ENCODE measurements around the gene GAB2. TPM values are rescaled to one million over a fixed set of nuclear protein-coding genes. Genes with fewer than 3 reads are reported as not detected.
"Not testable (repeated sequence)": the region's sequence is repeated elsewhere in the genome, so short reads cannot be mapped to it uniquely, and the experiment has no call there.

GAB2 gene
- polyA plus RNA-seq, 2 donors, result 6.2 to 6.6 TPM

DNA sequence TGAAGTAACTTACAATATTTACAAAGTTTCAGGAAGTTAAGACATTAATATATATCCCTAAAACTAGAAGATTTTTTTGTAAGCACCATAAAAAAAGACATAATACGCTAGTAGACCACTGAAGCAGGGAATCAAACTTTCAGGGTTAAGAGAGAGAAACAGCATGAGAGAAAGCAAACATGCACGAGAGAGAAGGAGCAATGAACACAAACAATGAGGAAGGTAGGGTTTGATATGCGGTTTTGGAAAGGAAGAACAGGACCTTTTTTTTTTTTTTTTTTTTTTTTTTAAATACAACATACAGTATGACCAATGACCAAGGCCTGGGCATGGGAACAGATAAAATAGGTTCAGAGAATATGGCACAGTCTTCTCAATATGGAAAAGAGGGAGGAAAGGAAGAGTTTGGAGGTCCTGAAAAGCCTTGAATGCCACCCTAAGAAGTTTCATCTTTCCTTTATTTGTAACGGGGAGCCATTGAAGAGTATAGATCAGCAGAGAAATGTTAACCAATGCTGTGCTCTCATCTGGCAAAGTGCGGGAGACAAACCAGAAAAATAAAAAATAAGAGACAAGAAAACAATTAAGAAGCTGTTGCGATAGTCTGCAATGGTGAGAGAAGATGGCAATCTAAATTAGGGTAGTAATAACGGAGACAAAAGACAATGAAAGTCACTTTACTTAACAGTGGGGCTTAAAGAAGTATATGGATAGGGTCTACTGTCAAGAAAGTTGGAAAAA is 127.9 kb downstream of the GAB2 start:
- whole genome bisulfite sequencing, 2 donors, result 86 to 89% methylated on average over 7 of the region's 7 CpGs
- no peaks in the 10 kb centered on the region for H3K27me3 ChIP-seq (ENCODE audit: control insufficient read depth in 1 of 2, insufficient read depth in 2 of 2, low read length in 2 of 2)

DNA sequence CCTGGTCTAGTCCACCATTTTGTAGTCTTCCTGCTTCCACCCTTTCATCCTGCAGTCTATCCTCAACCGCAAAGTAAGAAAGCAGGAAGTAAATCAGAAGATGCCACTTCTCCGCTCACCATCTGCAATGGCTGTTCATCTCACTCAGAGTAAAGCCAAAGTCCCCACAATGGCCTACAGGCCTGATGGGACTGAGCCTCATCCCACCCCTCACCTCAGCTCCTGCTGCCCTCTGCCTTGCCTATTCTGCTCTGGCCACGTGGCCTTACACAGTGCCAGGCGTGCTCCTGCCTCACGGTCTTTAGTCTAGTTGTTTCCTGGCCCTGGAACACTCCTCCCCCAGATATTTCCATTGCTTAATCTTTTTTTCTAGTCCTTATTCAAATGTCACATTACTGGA is 133.4 kb downstream of the GAB2 start:
- 88 to 94% methylated on average over 5 of the region's 5 CpGs for WGBS, 2 donors

More for the DNA sequence above, 127.9 kb downstream of the GAB2 start:
- Histone ChIP-seq H3K4me1 (ENCODE audit: control insufficient read depth in 2 of 2, insufficient read depth in 2 of 2, low read length in 1 of 2) (no peaks in the 10 kb centered on the region), H3K27ac (ENCODE audit: low read depth in 2 of 2, low read length in 1 of 2) (no peak overlapping the region), H3K36me3 (ENCODE audit: control insufficient read depth in 2 of 2, insufficient read depth in 2 of 2, low read length in 1 of 2) (no peaks in the 10 kb centered on the region), H3K9me3 (ENCODE audit: control insufficient read depth in 2 of 2, insufficient read depth in 1 of 2, low read depth in 1 of 2, low read length in 1 of 2) (no peaks in the 10 kb centered on the region), H3K4me3 (ENCODE audit: low read depth in 1 of 2, low read length in 2 of 2) (no peak overlapping the region)

DNA sequence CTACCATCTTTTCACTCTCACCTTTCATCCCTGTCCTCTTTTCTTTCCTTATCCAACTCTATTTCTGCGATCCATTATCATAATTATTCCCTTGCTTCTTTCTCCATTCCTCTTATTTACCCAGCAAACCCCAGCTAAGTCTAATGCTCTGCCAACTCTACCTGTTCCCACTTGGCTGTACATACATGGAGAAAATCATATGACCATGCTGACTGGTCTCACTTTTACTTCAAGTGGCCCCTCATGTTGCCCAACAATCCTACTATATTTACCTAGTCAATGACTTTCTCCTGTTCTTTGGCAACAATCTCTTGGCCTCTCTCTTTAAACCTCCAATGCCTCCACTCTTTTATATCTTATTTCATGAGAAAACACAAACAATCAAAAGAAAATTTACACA is 134.8 kb downstream of the GAB2 start:
- Histone ChIP-seq H3K9me3 (ENCODE audit: control insufficient read depth in 2 of 2, insufficient read depth in 1 of 2, low read depth in 1 of 2, low read length in 1 of 2) (no peaks in the 10 kb centered on the region), H3K27ac (ENCODE audit: low read depth in 2 of 2, low read length in 1 of 2) (no peak overlapping the region), H3K4me1 (ENCODE audit: control insufficient read depth in 2 of 2, insufficient read depth in 2 of 2, low read length in 1 of 2) (no peaks in the 10 kb centered on the region), H3K4me3 (ENCODE audit: low read depth in 1 of 2, low read length in 2 of 2) (no peak overlapping the region), H3K27me3 (ENCODE audit: control insufficient read depth in 1 of 2, insufficient read depth in 2 of 2, low read length in 2 of 2) (no peaks in the 10 kb centered on the region), H3K36me3 (ENCODE audit: control insufficient read depth in 2 of 2, insufficient read depth in 2 of 2, low read length in 1 of 2) (peaks cover 0 to 5% of the 10 kb centered on the region in 2 donors)
- 94% methylated on average over 1 of the region's 1 CpG for WGBS, 2 donors

More for the DNA sequence above, 133.4 kb downstream of the GAB2 start:
- Histone ChIP-seq H3K27ac (ENCODE audit: low read depth in 2 of 2, low read length in 1 of 2) (no peak overlapping the region), H3K9me3 (ENCODE audit: control insufficient read depth in 2 of 2, insufficient read depth in 1 of 2, low read depth in 1 of 2, low read length in 1 of 2) (no peaks in the 10 kb centered on the region), H3K27me3 (ENCODE audit: control insufficient read depth in 1 of 2, insufficient read depth in 2 of 2, low read length in 2 of 2) (no peaks in the 10 kb centered on the region), H3K4me3 (ENCODE audit: low read depth in 1 of 2, low read length in 2 of 2) (no peak overlapping the region), H3K36me3 (ENCODE audit: control insufficient read depth in 2 of 2, insufficient read depth in 2 of 2, low read length in 1 of 2) (peaks cover 0 to 5% of the 10 kb centered on the region in 2 donors), H3K4me1 (ENCODE audit: control insufficient read depth in 2 of 2, insufficient read depth in 2 of 2, low read length in 1 of 2) (no peaks in the 10 kb centered on the region)

DNA sequence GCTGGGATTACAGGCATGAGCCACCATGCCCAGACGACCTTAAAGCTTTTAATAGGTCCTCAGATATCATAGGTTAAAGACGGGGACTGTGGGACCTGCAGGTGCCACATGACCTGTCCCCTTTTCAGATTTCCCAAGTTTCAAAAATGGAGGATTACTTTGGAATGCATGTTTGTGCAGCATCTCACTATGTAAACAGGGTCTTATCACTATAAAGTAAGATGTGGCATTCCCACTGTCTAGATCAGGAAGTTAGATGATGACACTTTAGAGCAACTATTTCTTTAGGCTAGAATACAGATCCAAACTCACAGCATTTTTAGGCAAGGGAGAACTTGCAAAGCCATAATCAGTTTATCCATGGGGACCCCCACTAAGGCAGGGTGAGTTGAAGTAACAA is 136.1 kb downstream of the GAB2 start:
- H3K9me3 ChIP-seq (ENCODE audit: control insufficient read depth in 2 of 2, insufficient read depth in 1 of 2, low read depth in 1 of 2, low read length in 1 of 2), result no peaks in the 10 kb centered on the region
- no peaks in the 10 kb centered on the region for H3K4me1 ChIP-seq (ENCODE audit: control insufficient read depth in 2 of 2, insufficient read depth in 2 of 2, low read length in 1 of 2)
- H3K27me3 ChIP-seq (ENCODE audit: control insufficient read depth in 1 of 2, insufficient read depth in 2 of 2, low read length in 2 of 2), result no peaks in the 10 kb centered on the region
- 85 to 86% methylated on average over 2 of the region's 2 CpGs for WGBS, 2 donors
- H3K27ac ChIP-seq (ENCODE audit: low read depth in 2 of 2, low read length in 1 of 2), result no peak overlapping the region
- H3K4me3 ChIP-seq (ENCODE audit: low read depth in 1 of 2, low read length in 2 of 2), result no peak overlapping the region
- H3K36me3 ChIP-seq (ENCODE audit: control insufficient read depth in 2 of 2, insufficient read depth in 2 of 2, low read length in 1 of 2), result peaks cover 0 to 5% of the 10 kb centered on the region in 2 donors

DNA sequence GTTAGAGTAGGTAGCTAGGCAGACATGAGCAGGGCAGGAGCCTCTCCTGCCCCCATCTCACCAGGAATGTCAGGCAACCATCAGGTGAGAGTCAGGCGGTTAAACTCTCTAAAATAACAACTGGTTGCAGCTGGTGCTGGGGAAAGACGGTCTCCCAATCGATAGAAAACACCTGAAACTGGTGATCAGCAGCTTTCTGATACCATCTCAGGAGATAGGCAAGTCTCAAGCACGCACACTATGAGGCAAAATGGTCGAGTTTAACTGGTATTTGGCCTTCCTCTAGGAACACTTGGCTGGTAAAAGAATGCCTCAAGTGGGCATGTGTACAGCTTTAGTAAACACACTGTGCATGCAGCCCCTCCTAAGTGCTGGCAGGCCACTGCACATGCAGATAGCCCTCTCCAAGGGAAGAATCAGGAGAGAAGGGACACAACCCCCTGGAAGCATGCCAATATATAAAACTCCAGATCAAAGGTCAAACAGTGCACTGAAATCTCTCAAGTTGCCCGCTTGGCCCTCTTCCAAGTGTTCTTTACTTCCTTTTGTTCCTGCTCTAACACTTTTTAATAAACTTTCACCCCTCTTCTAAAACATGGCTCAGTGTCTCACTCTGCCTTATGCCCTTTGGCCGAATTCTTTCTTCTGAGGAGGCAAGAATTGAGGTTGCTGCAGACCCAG is 140.2 kb downstream of the GAB2 start:
- Histone ChIP-seq H3K4me1 (ENCODE audit: control insufficient read depth in 2 of 2, insufficient read depth in 2 of 2, low read length in 1 of 2) (no peaks in the 10 kb centered on the region), H3K27ac (ENCODE audit: low read depth in 2 of 2, low read length in 1 of 2) (no peak overlapping the region), H3K9me3 (ENCODE audit: control insufficient read depth in 2 of 2, insufficient read depth in 1 of 2, low read depth in 1 of 2, low read length in 1 of 2) (peaks cover 3 to 6% of the 10 kb centered on the region in 2 donors), H3K4me3 (ENCODE audit: low read depth in 1 of 2, low read length in 2 of 2) (no peak overlapping the region), H3K27me3 (ENCODE audit: control insufficient read depth in 1 of 2, insufficient read depth in 2 of 2, low read length in 2 of 2) (no peaks in the 10 kb centered on the region), H3K36me3 (ENCODE audit: control insufficient read depth in 2 of 2, insufficient read depth in 2 of 2, low read length in 1 of 2) (peaks cover 4 to 5% of the 10 kb centered on the region in 2 donors)
- WGBS, 2 donors, result 64 to 74% methylated on average over 7 of the region's 7 CpGs

DNA sequence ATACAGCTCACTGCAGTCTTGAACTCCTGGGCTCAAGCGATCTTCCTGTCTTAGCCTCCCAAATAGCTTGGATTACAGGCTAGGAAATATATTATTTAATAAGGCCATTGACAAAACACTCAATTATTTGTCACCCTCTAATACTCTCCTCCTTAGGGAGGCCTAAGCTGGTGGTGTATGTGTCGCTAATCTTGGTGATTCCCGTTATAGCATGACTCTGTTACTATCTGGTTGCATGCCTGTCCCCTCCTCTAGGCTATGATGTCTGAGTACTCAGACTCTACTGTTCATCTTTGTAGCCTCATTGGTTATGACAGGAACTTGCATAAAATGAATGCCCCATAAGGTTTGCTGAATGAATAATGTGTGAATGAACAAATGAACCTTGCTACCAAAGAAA is 141.3 kb downstream of the GAB2 start:
- Histone ChIP-seq H3K9me3 (ENCODE audit: control insufficient read depth in 2 of 2, insufficient read depth in 1 of 2, low read depth in 1 of 2, low read length in 1 of 2) (peaks cover 3 to 6% of the 10 kb centered on the region in 2 donors), H3K4me1 (ENCODE audit: control insufficient read depth in 2 of 2, insufficient read depth in 2 of 2, low read length in 1 of 2) (no peaks in the 10 kb centered on the region), H3K4me3 (ENCODE audit: low read depth in 1 of 2, low read length in 2 of 2) (no peak overlapping the region), H3K36me3 (ENCODE audit: control insufficient read depth in 2 of 2, insufficient read depth in 2 of 2, low read length in 1 of 2) (peaks cover 4 to 5% of the 10 kb centered on the region in 2 donors), H3K27ac (ENCODE audit: low read depth in 2 of 2, low read length in 1 of 2) (no peak overlapping the region), H3K27me3 (ENCODE audit: control insufficient read depth in 1 of 2, insufficient read depth in 2 of 2, low read length in 2 of 2) (no peaks in the 10 kb centered on the region)
- 97% methylated on average over 3 of the region's 3 CpGs for WGBS, 2 donors

DNA sequence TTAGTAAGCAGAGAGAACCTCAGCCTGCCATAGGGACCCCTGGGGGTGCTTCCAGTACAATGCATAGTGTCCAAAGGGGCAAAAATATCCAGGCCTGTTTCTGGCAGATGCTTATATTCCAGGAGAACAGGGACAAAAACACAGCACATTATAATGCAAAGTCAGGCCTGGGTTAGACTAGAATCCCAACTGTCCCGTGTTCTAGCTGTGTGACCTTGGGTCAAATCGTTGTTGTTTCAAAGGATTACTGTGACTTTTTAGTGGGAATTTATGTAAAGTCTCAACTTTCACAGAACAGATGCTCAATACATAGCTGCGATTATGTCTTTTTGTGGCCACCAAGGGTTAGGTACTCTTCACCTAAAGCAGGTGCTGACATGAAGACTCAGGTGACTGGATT is 142.9 kb downstream of the GAB2 start:
- WGBS, 2 donors, result 78 to 81% methylated on average over 3 of the region's 3 CpGs
- Histone ChIP-seq H3K27me3 (ENCODE audit: control insufficient read depth in 1 of 2, insufficient read depth in 2 of 2, low read length in 2 of 2) (no peaks in the 10 kb centered on the region), H3K9me3 (ENCODE audit: control insufficient read depth in 2 of 2, insufficient read depth in 1 of 2, low read depth in 1 of 2, low read length in 1 of 2) (peaks cover 3 to 6% of the 10 kb centered on the region in 2 donors), H3K36me3 (ENCODE audit: control insufficient read depth in 2 of 2, insufficient read depth in 2 of 2, low read length in 1 of 2) (peaks cover 0 to 4% of the 10 kb centered on the region in 2 donors), H3K4me3 (ENCODE audit: low read depth in 1 of 2, low read length in 2 of 2) (no peak overlapping the region), H3K4me1 (ENCODE audit: control insufficient read depth in 2 of 2, insufficient read depth in 2 of 2, low read length in 1 of 2) (no peaks in the 10 kb centered on the region), H3K27ac (ENCODE audit: low read depth in 2 of 2, low read length in 1 of 2) (no peak overlapping the region)

DNA sequence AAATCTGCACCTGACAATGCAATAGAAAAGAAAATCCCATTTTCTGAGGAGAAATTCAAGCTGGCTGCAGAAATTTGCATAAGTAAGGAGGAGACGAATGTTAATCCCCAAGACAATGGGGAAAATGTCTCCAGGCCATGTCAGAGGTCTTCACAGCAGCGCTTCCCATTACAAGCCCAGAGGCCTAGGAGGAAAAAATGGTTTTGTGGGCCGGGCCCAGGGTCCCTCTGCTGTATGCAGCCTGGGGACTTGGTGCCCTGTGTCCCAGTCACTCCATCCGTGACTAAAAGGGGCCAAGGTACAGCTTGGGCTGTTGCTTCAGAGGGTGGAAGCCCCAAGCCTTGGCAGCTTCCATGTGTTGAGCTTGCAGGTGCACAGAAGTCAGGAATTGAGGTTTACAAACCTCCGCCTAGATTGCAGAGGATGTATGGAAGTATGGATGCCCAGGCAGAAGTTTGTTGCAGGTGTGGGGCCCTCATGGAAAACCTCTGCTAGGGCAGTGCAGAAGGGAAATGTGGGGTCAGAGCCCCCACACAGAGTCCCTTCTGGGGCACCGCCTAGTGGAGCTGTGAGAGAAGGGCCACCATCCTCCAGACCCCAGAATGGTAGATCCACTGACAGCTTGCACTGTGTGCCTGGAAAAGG is 144.9 kb downstream of the GAB2 start:
- not testable (repeated sequence) for H3K9me3 ChIP-seq (ENCODE audit: control insufficient read depth in 2 of 2, insufficient read depth in 1 of 2, low read depth in 1 of 2, low read length in 1 of 2)
- WGBS, 2 donors, result 91 to 96% methylated on average over 6 of the region's 6 CpGs

DNA sequence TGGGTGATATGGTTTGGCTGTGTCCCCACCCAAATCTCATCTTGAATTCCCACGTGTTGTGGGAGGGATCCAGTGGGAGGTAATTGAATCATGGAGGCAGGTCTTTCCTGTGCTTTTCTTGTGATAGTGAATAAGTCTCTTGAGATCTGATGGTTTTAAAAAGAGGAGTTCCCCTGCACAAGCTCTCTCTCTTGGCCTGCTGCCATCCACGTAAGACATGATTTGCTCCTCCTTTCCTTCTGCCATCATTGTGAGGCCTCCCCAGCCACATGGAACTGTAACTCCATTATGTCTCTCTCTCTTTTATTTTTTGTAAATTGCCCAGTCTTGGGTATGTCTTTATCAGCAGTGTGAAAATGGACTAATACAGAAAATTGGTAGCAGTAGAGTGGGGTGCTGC is 145.8 kb downstream of the GAB2 start:
- H3K4me1 ChIP-seq (ENCODE audit: control insufficient read depth in 2 of 2, insufficient read depth in 2 of 2, low read length in 1 of 2); H3K36me3 ChIP-seq (ENCODE audit: control insufficient read depth in 2 of 2, insufficient read depth in 2 of 2, low read length in 1 of 2); H3K27me3 ChIP-seq (ENCODE audit: control insufficient read depth in 1 of 2, insufficient read depth in 2 of 2, low read length in 2 of 2); H3K9me3 ChIP-seq (ENCODE audit: control insufficient read depth in 2 of 2, insufficient read depth in 1 of 2, low read depth in 1 of 2, low read length in 1 of 2); H3K4me3 ChIP-seq (ENCODE audit: low read depth in 1 of 2, low read length in 2 of 2); H3K27ac ChIP-seq (ENCODE audit: low read depth in 2 of 2, low read length in 1 of 2): not testable (repeated sequence)
- WGBS, 2 donors, result 80 to 82% methylated on average over 2 of the region's 2 CpGs

More for the DNA sequence above, 144.9 kb downstream of the GAB2 start:
- not testable (repeated sequence) for H3K36me3 ChIP-seq (ENCODE audit: control insufficient read depth in 2 of 2, insufficient read depth in 2 of 2, low read length in 1 of 2); H3K4me3 ChIP-seq (ENCODE audit: low read depth in 1 of 2, low read length in 2 of 2); H3K4me1 ChIP-seq (ENCODE audit: control insufficient read depth in 2 of 2, insufficient read depth in 2 of 2, low read length in 1 of 2); H3K27ac ChIP-seq (ENCODE audit: low read depth in 2 of 2, low read length in 1 of 2); H3K27me3 ChIP-seq (ENCODE audit: control insufficient read depth in 1 of 2, insufficient read depth in 2 of 2, low read length in 2 of 2)
